Measurements from ENCODE around the gene RBMS2.

DNA sequence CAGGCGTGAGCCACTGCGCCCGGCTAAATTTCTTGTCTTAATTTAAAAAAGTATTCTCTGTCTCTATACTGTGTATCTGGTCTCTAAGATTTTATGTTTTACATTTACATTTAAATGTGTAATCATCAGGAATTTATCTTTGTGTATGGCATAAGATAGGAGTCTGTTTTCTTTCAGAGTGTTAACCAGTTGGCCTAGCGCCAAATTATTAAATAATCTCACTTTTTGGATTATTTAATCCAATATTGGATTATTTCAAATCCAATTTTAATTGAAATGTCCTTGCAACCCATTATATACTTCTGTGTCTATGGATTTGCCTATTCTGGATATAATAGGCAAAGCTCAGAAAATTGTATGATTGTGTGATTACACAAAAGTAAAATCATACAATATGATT lies 63.5 kb downstream of the RBMS2 start:
- TF ChIP-seq, protein P1, sequence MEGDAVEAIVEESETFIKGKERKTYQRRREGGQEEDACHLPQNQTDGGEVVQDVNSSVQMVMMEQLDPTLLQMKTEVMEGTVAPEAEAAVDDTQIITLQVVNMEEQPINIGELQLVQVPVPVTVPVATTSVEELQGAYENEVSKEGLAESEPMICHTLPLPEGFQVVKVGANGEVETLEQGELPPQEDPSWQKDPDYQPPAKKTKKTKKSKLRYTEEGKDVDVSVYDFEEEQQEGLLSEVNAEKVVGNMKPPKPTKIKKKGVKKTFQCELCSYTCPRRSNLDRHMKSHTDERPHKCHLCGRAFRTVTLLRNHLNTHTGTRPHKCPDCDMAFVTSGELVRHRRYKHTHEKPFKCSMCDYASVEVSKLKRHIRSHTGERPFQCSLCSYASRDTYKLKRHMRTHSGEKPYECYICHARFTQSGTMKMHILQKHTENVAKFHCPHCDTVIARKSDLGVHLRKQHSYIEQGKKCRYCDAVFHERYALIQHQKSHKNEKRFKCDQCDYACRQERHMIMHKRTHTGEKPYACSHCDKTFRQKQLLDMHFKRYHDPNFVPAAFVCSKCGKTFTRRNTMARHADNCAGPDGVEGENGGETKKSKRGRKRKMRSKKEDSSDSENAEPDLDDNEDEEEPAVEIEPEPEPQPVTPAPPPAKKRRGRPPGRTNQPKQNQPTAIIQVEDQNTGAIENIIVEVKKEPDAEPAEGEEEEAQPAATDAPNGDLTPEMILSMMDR (IDR thresholded peaks at IDR 0.05): no peak
- no peak for TF ChIP-seq POLR2A (IDR thresholded peaks at IDR 0.05; ENCODE audit: low read depth)
